Mucosa of descending colon (tissue), 3 donors: ENCODE data around the gene UGT1A5. TPM values are rescaled to one million over a fixed set of nuclear protein-coding genes. Genes with fewer than 3 reads are reported as not detected.

Experiments used
- ATAC-seq: fragments of 200-7000 bp; cut with Tn5 transposase; one replicate; pipeline ENCODE4 v1.9.1; 2020; ENCODE audit warnings: mild to moderate bottlenecking, moderate library complexity
- DNase-seq, 3 donors: peaks; one replicate each; pipeline ENCODE4 v3.0.0-alpha.2; 2020
- H3K36me3 ChIP-seq: fragments of 200-600 bp; one replicate; pipeline ENCODE4 v1.8.0; 2021; ENCODE audit warnings: low read depth, mild to moderate bottlenecking
- H3K4me1 ChIP-seq: fragments of 200-600 bp; one replicate; pipeline ENCODE4 v1.8.0; 2021; ENCODE audit warnings: low read depth, mild to moderate bottlenecking
- H3K4me3 ChIP-seq: fragments of 200-600 bp; one replicate; pipeline ENCODE4 v1.8.0; 2021; ENCODE audit warnings: mild to moderate bottlenecking
- H3K9me3 ChIP-seq: fragments of 200-600 bp; one replicate; pipeline ENCODE4 v1.8.0; 2021; ENCODE audit warnings: mild to moderate bottlenecking
- CTCF ChIP-seq: fragments of 200-600 bp; IDR thresholded peaks from one replicate; pipeline ENCODE4 v1.8.0; 2022; ENCODE audit warnings: antibody characterized with exemption, mild to moderate bottlenecking
- intact Hi-C, 2 donors: fragments of 100-400 bp; cut with DNase I in 1 of 2; cut with micrococcal nuclease in 1 of 2; formaldehyde crosslinking; loops; one replicate each; pipeline versions ENCODE4 v1.11.0 to v1.11.1; 2022; cut with DNase I, micrococcal nuclease
- total RNA-seq, 3 donors: library from RNA; stranded (reverse); fragmentation: NEBNext Ultra II Directional in 2 of 3; extraction: Animal tissue kit (Norgen Biotek cat#: 25700) in 2 of 3; gene quantifications; one replicate each; pipeline versions ENCODE4 v1.2.1 to v1.2.4, GENCODE V29; 2021 to 2023
- donor health status: DM: no; HTN: no; CAD: no; lungs with moderate emphysema.
- donor health status: DM: no; HTN: no; CAD: no.
- donor health status: DM: no; HTN: yes; CAD: no.

UGT1A5 gene
- total RNA-seq, 3 donors from 2014 or later, result 2.1 to 6.5 (median 2.4) TPM

- Histone ChIP-seq H3K36me3 (no peaks in the 10 kb centered on the region), H3K4me1 (no peaks in the 10 kb centered on the region), H3K9me3 (peaks cover 2% of the 10 kb centered on the region), H3K4me3 (no peak overlapping the region)
- intact Hi-C loops, result no loop called here
- no peak for TF ChIP-seq CTCF
- DNase-seq (no peak), ATAC-seq (no peak)
Observed at GRCh38 chr2:233779722-233780121, 67.0 kb downstream of the UGT1A5 start.

- Histone ChIP-seq H3K9me3 (no peaks in the 10 kb centered on the region), H3K4me1 (no peaks in the 10 kb centered on the region), H3K36me3 (no peaks in the 10 kb centered on the region), H3K4me3 (no peak overlapping the region)
- ATAC-seq (peak; percentile 32), DNase-seq (no peak)
- TF ChIP-seq CTCF, result no peak
- intact Hi-C loops, result no loop called here
Observed at GRCh38 chr2:233780771-233781170, 68.1 kb downstream of the UGT1A5 start.

GRCh38 chr2:233789554-233789953, 76.8 kb downstream of the UGT1A5 start:
- DNase-seq, result no peak
- Histone ChIP-seq H3K36me3 (no peaks in the 10 kb centered on the region), H3K4me1 (no peaks in the 10 kb centered on the region), H3K9me3 (no peaks in the 10 kb centered on the region), H3K4me3 (no peak overlapping the region)
- no peak for TF ChIP-seq CTCF
- no peak for ATAC-seq
- intact Hi-C loops, result no loop called here

GRCh38 chr2:233791151-233791882, 78.6 kb downstream of the UGT1A5 start:
- intact Hi-C loops, result no loop called here
- ATAC-seq, result no peak
- Histone ChIP-seq H3K36me3 (no peaks in the 10 kb centered on the region), H3K9me3 (no peaks in the 10 kb centered on the region), H3K4me3 (no peak overlapping the region), H3K4me1 (no peaks in the 10 kb centered on the region)
- TF ChIP-seq CTCF, result no peak
- no peak for DNase-seq

- no peak for DNase-seq
- TF ChIP-seq CTCF, result no peak
- no peak overlapping the region for H3K4me3 ChIP-seq
Observed at GRCh38 chr2:233791883-233792329, 79.2 kb downstream of the UGT1A5 start.

More at GRCh38 chr2:233791883-233792329, 79.2 kb downstream of the UGT1A5 start:
- H3K36me3 ChIP-seq, result no peaks in the 10 kb centered on the region
- no peaks in the 10 kb centered on the region for H3K4me1 ChIP-seq
- intact Hi-C loops, result no loop called here
- no peak for ATAC-seq
- H3K9me3 ChIP-seq, result no peaks in the 10 kb centered on the region
